Measurements from ENCODE around the gene PRPF31. TPM values are rescaled to one million over a fixed set of nuclear protein-coding genes. Genes with fewer than 3 reads are reported as not detected.

PRPF31 gene
- total and polyA plus RNA-seq, 4 donors, result 34.1 to 54.1 (median 51.7) TPM

DNA sequence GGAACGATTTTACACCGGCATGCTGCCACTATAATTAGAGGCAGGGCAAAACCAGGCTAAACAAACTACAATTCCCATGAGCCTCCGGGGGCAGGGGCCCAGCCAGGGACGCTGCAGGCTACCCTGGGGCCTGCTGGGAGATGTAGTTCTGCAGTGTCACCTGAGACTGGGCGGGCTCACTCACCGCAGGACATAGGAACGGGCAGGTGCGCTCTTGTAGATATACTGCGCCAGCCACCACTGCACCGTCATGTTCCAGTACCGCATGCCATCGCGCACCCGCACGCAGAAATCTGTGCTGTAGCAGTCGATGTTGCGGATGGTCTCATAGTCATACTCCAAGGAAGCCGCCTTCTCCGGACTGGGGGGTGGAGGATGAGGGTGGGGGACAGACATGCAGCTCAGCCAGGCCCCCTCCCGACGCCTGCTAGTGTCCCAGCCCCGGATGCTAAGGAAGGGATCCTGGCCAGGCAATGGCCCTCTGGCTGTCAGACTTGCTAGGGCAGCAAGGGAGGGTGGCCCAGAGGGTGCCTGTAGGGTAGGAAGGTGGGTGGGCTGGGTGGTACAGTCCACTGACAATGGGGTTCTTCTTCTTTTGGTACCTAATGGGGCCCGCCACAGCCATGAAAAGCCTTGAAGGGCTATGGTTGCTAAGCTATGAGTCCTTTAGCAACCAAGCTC, 63.2 kb downstream of the PRPF31 start:
- DNase-seq (no peak), ATAC-seq (ENCODE audit: insufficient read depth, low FRiP score) (no peak)
- H3K4me3 ChIP-seq, result no peak overlapping the region
- no peak overlapping the region for H3K27ac ChIP-seq (ENCODE audit: low read depth in 1 of 2, low read length in 1 of 2)
- no peak overlapping the region for H3K9ac ChIP-seq (ENCODE audit: insufficient read depth in 1 of 2, low read length in 2 of 2)
- TF ChIP-seq, protein P1, sequence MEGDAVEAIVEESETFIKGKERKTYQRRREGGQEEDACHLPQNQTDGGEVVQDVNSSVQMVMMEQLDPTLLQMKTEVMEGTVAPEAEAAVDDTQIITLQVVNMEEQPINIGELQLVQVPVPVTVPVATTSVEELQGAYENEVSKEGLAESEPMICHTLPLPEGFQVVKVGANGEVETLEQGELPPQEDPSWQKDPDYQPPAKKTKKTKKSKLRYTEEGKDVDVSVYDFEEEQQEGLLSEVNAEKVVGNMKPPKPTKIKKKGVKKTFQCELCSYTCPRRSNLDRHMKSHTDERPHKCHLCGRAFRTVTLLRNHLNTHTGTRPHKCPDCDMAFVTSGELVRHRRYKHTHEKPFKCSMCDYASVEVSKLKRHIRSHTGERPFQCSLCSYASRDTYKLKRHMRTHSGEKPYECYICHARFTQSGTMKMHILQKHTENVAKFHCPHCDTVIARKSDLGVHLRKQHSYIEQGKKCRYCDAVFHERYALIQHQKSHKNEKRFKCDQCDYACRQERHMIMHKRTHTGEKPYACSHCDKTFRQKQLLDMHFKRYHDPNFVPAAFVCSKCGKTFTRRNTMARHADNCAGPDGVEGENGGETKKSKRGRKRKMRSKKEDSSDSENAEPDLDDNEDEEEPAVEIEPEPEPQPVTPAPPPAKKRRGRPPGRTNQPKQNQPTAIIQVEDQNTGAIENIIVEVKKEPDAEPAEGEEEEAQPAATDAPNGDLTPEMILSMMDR (IDR thresholded peaks at IDR 0.05; ENCODE audit: control extremely low read depth, extremely low read depth), result no peak
- H3K9me3 ChIP-seq (ENCODE audit: control insufficient read depth in 4 of 4, insufficient read depth in 3 of 4, low read length in 3 of 4), result no peaks in the 10 kb centered on the region
- WGBS, 2 donors, result 83 to 90% methylated on average over 22 to 23 of the region's 23 CpGs
- peaks cover 0 to 20% (median 10%) of the 10 kb centered on the region in 4 donors for H3K36me3 ChIP-seq (ENCODE audit: control insufficient read depth in 4 of 4, insufficient read depth in 4 of 4, low read length in 4 of 4)
- H3K27me3 ChIP-seq (ENCODE audit: control insufficient read depth in 3 of 3, insufficient read depth in 3 of 3, low read length in 2 of 3), result no peaks in the 10 kb centered on the region
- H3K4me1 ChIP-seq (ENCODE audit: control insufficient read depth in 5 of 5, insufficient read depth in 5 of 5, low read length in 5 of 5), result peaks cover 0 to 2% (median 0%) of the 10 kb centered on the region in 5 donors

DNA sequence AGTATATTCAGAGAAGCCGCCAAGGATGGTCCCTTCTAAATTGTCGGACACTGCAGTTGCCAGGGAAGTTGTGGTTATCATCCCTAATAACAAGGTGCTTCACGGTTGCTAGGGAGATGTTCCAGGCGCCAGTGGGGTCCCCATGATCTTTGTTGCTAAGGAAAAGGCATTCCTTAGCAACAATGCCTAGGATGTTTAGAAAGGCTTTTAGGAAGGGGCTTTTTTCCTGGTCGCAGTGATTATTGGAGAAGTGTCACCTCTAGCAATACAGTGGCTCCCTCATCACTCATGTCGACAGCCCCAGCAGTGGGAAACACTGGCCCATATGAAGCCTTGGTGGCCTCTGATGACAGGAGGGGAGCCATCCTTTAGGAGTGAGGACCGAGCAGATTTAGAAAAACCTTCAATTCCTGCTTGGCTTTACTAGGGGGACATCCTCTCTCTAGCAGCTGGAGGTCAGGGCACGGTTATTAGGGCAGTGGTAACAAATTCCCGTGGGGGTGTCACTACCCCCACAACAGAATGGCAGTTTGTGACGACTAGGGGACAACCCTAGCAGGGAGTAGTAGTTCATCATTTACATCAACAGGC, 63.8 kb downstream of the PRPF31 start:
- no peak for DNase-seq
- no peak for ATAC-seq (ENCODE audit: insufficient read depth, low FRiP score)
- Histone ChIP-seq H3K4me1 (ENCODE audit: control insufficient read depth in 5 of 5, insufficient read depth in 5 of 5, low read length in 5 of 5) (peaks cover 0 to 2% (median 0%) of the 10 kb centered on the region in 5 donors), H3K9me3 (ENCODE audit: control insufficient read depth in 4 of 4, insufficient read depth in 3 of 4, low read length in 3 of 4) (no peaks in the 10 kb centered on the region), H3K4me3 (no peak overlapping the region), H3K27ac (ENCODE audit: low read depth in 1 of 2, low read length in 1 of 2) (no peak overlapping the region), H3K36me3 (ENCODE audit: control insufficient read depth in 4 of 4, insufficient read depth in 4 of 4, low read length in 4 of 4) (peaks cover 0 to 25% (median 10%) of the 10 kb centered on the region in 4 donors), H3K27me3 (ENCODE audit: control insufficient read depth in 3 of 3, insufficient read depth in 3 of 3, low read length in 2 of 3) (no peaks in the 10 kb centered on the region), H3K9ac (ENCODE audit: insufficient read depth in 1 of 2, low read length in 2 of 2) (no peak overlapping the region)
- WGBS, 2 donors, result 87 to 88% methylated on average over 10 of the region's 10 CpGs
- TF ChIP-seq, protein P1 (IDR thresholded peaks at IDR 0.05; ENCODE audit: control extremely low read depth, extremely low read depth), result no peak

DNA sequence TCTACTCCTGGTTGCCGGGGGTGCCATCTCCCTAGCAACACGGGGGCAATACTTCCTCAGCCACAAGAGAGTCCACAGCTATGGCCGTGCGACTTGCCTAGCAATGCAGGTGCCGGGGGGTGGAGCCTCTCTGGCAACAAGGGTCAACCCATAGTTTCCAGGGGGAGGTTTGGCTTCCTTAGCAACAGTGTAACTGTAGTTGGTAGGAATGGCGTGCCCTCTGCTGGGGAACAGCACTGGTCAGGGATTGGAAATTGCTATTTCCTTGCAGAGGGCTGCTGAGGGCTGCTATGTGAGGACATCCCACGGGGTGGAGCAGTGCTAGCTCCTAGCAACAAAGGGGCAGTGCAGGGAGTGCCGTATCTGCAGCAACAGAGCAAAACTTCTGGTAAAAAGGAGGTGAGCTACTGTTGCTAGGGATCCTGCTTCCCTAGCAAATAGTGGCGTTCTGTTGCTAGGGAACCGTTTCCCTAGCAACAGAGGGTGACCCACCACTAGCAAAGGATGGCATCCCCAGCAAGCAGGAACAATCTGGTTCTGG, 64.4 kb downstream of the PRPF31 start:
- 63 to 68% methylated on average over 10 of the region's 10 CpGs for WGBS, 2 donors
- Histone ChIP-seq H3K27ac (ENCODE audit: low read depth in 1 of 2, low read length in 1 of 2) (no peak overlapping the region), H3K36me3 (ENCODE audit: control insufficient read depth in 4 of 4, insufficient read depth in 4 of 4, low read length in 4 of 4) (peaks cover 0 to 25% (median 10%) of the 10 kb centered on the region in 4 donors), H3K27me3 (ENCODE audit: control insufficient read depth in 3 of 3, insufficient read depth in 3 of 3, low read length in 2 of 3) (no peaks in the 10 kb centered on the region), H3K9me3 (ENCODE audit: control insufficient read depth in 4 of 4, insufficient read depth in 3 of 4, low read length in 3 of 4) (no peaks in the 10 kb centered on the region), H3K4me3 (no peak overlapping the region), H3K9ac (ENCODE audit: insufficient read depth in 1 of 2, low read length in 2 of 2) (no peak overlapping the region), H3K4me1 (ENCODE audit: control insufficient read depth in 5 of 5, insufficient read depth in 5 of 5, low read length in 5 of 5) (peaks cover 0 to 2% (median 0%) of the 10 kb centered on the region in 5 donors)
- DNase-seq, result peak; percentile 58 to 74 (median 60)
- ATAC-seq (ENCODE audit: insufficient read depth, low FRiP score), result no peak
- TF ChIP-seq, protein P1 (IDR thresholded peaks at IDR 0.05; ENCODE audit: control extremely low read depth, extremely low read depth), result no peak
